GM12878 (cell line): ENCODE data around the gene DYRK1B. TPM values are rescaled to one million over a fixed set of nuclear protein-coding genes. Genes with fewer than 3 reads are reported as not detected.

ENCODE experiments used
- CHD2 ChIP-seq: IDR thresholded peaks from 2 replicates; pipeline ENCODE4 v1.6.1; 2011; ENCODE audit warnings: low read depth, low read length, improper control_type of control experiment, borderline replicate concordance
- E2F4 ChIP-seq: IDR thresholded peaks from 2 replicates; pipeline ENCODE4 v1.6.1; 2012; ENCODE audit warnings: low read depth, low read length, improper control_type of control experiment
- NKRF ChIP-seq: fragments of 450-650 bp; conservative IDR thresholded peaks from 2 replicates; pipeline ENCODE4 v1.6.1; 2017; ENCODE audit warnings: mild to moderate bottlenecking, moderate library complexity
- PAX5 ChIP-seq: IDR thresholded peaks from 2 replicates; pipeline ENCODE4 v1.6.1; 2011; ENCODE audit warnings: low read depth, low read length, borderline replicate concordance
- RELB ChIP-seq: fragments of 450-650 bp; IDR thresholded peaks from 2 replicates; pipeline ENCODE4 v1.6.1; 2017; ENCODE audit warnings: low read depth, mild to moderate bottlenecking, moderate library complexity
- polyA plus RNA-seq, 11 experiments: library from polyadenylated mRNA; depleted of rRNA in 4 of 11; unstranded in 6 of 11; stranded (reverse) in 5 of 11; fragments of >200 nt; fragmentation: Nextera tagmentation in 4 of 11; fragmentation: Illumina TruSeq in 1 of 11; extraction: Ambion mirVana in 4 of 11; extraction: Trizol in 1 of 11; gene quantifications; 1 replicate in 1 of 11; 2 replicates in 10 of 11; pipeline versions ENCODE4 v1.2.1 to v1.2.3, GENCODE V29; 2011 to 2016; ENCODE audit warnings: inconsistent platforms in 2 of 11, missing spikeins in 2 of 11, low read depth in 1 of 11
- total RNA-seq, 4 experiments: library from RNA; depleted of rRNA in 3 of 4; stranded (reverse); fragments of >200 nt in 3 of 4; fragmentation: Illumina TruSeq in 1 of 4; extraction: Trizol in 1 of 4; gene quantifications; 2 replicates each; pipeline versions ENCODE4 v1.2.1 to v1.2.3, GENCODE V29; 2013 to 2021
- TF ChIP-seq, protein P1 (sequence below): fragments of 150-350 bp; IDR thresholded peaks from 2 replicates; pipeline ENCODE4 v1.6.1; 2014; ENCODE audit warnings: mild to moderate bottlenecking, low read depth, low read length

Gene DYRK1B
- total and polyA plus RNA-seq, 10 of the 15 experiments (the other 5 are each of a cell fraction or from before 2014, with no cell fraction given), result 0.07 to 10.2 (median 3.4) TPM; not detected in 1

DNA sequence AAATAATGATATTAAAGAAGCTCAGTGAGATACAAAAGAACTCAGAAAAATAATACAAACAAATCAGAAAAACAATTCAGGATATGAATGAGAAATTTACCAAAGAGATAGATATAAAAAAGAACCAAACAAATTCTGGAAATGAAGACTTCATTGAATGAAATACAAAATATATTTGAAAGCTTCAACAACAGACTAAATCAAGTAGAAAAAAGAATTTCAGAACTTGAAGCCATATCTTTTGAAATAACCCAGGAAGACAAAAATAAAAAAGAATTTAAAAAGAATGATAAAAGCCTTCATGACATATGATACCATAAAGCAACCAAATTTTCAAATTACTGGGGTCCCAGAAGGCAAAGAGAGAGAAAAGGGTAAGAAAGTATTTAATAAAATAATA is 45.7 kb downstream of the DYRK1B start (continued):
- TF ChIP-seq RELB (no peak), CHD2 (no peak), PAX5 (no peak), NKRF (no peak), E2F4 (no peak)
- TF ChIP-seq, protein P1, sequence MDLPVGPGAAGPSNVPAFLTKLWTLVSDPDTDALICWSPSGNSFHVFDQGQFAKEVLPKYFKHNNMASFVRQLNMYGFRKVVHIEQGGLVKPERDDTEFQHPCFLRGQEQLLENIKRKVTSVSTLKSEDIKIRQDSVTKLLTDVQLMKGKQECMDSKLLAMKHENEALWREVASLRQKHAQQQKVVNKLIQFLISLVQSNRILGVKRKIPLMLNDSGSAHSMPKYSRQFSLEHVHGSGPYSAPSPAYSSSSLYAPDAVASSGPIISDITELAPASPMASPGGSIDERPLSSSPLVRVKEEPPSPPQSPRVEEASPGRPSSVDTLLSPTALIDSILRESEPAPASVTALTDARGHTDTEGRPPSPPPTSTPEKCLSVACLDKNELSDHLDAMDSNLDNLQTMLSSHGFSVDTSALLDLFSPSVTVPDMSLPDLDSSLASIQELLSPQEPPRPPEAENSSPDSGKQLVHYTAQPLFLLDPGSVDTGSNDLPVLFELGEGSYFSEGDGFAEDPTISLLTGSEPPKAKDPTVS, result no peak
